Parathyroid adenoma (tissue), 2 donors: ENCODE data around the gene CLIC1.

Experiments used
- H2AFZ ChIP-seq: fragments of 300-600 bp; sonication (generic); one replicate; pipeline ENCODE4 v1.7.0; 2017; ENCODE audit warnings: antibody characterized with exemption, mild to moderate bottlenecking
- H3K27ac ChIP-seq: fragments of 300-600 bp; sonication (generic); one replicate; pipeline ENCODE4 v1.7.0; 2017
- H3K27me3 ChIP-seq: fragments of 300-600 bp; sonication (generic); one replicate; pipeline ENCODE4 v1.7.0; 2017; ENCODE audit warnings: low read length; ENCODE audit not compliant: control insufficient read depth, insufficient read depth
- H3K36me3 ChIP-seq: fragments of 300-600 bp; sonication (generic); one replicate; pipeline ENCODE4 v1.7.0; 2017; ENCODE audit warnings: low read length; ENCODE audit not compliant: control insufficient read depth, insufficient read depth
- H3K4me1 ChIP-seq: fragments of 300-600 bp; sonication (generic); one replicate; pipeline ENCODE4 v1.7.0; 2017; ENCODE audit warnings: control low read depth
- H3K4me2 ChIP-seq: fragments of 300-600 bp; sonication (generic); one replicate; pipeline ENCODE4 v1.7.0; 2017; ENCODE audit warnings: low read length
- H3K4me3 ChIP-seq: fragments of 300-600 bp; sonication (generic); one replicate; pipeline ENCODE4 v1.7.0; 2017; ENCODE audit warnings: low read depth, low read length
- H3K79me2 ChIP-seq: fragments of 300-600 bp; sonication (generic); one replicate; pipeline ENCODE4 v1.7.0; 2017; ENCODE audit warnings: control low read depth
- H3K9ac ChIP-seq: fragments of 300-600 bp; sonication (generic); one replicate; pipeline ENCODE4 v1.7.0; 2017; ENCODE audit warnings: mild to moderate bottlenecking
- H3K9me3 ChIP-seq: fragments of 300-600 bp; sonication (generic); one replicate; pipeline ENCODE4 v1.7.0; 2017; ENCODE audit warnings: low read length; ENCODE audit not compliant: control insufficient read depth
- TF ChIP-seq, protein P1 (sequence below): fragments of 300-600 bp; sonication (generic); IDR thresholded peaks from one replicate; pipeline ENCODE4 v1.7.0; 2017; ENCODE audit warnings: antibody characterized with exemption, mild to moderate bottlenecking
- donor health status: primary hyperparathyroidism.

The CLIC1 gene

DNA sequence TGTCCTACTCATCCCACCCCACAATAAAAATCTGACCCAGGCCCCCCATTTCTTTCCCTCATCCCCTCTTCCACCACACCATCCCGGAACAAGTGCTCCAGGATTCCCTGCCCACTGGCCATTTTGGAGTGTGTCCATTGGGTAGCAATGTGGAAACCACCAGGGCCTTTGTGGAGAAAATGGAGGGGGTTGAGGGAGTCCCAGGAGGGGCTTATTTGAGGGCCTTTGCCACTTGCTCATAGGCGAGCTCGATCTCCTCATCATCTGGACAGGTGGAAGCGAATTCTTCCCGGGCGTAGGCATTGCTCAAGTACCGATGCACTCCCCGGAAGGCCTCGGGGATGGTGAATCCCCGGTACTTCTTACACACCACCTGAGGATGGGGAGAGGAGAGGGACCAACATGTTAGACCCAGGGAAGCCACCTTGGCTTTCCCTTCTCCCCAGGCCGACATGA, 5.7 kb downstream of the CLIC1 start:
- Histone ChIP-seq H3K4me1 (peaks cover 5% of the 10 kb centered on the region), H3K36me3 (no peaks in the 10 kb centered on the region), H3K9me3 (no peaks in the 10 kb centered on the region), H3K27ac (no peak overlapping the region), H3K4me2 (no peak overlapping the region), H3K4me3 (no peak overlapping the region), H2AFZ (no peak overlapping the region), H3K27me3 (no peaks in the 10 kb centered on the region), H3K79me2 (no peaks in the 10 kb centered on the region), H3K9ac (no peak overlapping the region)
- TF ChIP-seq, protein P1, sequence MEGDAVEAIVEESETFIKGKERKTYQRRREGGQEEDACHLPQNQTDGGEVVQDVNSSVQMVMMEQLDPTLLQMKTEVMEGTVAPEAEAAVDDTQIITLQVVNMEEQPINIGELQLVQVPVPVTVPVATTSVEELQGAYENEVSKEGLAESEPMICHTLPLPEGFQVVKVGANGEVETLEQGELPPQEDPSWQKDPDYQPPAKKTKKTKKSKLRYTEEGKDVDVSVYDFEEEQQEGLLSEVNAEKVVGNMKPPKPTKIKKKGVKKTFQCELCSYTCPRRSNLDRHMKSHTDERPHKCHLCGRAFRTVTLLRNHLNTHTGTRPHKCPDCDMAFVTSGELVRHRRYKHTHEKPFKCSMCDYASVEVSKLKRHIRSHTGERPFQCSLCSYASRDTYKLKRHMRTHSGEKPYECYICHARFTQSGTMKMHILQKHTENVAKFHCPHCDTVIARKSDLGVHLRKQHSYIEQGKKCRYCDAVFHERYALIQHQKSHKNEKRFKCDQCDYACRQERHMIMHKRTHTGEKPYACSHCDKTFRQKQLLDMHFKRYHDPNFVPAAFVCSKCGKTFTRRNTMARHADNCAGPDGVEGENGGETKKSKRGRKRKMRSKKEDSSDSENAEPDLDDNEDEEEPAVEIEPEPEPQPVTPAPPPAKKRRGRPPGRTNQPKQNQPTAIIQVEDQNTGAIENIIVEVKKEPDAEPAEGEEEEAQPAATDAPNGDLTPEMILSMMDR, result no peak

DNA sequence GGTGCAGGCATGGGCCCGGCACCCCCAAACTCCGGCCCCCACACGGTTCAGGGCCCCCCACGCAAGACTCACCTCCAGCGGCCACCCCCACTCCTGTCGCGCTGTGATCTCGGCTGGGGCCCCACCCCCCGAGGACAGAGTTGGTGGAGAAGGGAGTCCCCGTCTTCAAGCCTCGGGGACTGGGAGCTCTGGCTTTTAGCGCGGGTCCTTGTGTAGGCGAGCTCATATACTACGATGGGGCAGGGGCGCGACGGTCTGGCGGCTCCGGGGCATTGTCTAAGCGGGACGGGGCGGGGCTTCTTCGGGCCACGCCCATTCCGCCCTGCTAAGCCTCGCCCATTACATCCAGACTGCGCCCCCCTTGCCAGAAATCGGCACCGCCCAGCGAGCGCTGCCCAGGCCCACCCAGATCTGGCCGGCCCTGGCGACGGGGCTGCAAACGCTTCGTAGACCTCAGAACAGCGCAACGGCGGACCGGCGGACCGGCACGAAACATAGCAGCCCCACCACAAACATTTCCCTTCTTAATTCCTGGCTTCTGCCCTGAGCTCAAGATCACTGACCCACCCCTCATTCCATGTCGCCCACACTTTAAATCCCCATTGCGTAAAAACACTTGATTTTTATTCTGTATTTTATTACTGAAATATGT, 6.2 kb downstream of the CLIC1 start:
- Histone ChIP-seq H3K79me2 (no peaks in the 10 kb centered on the region), H3K36me3 (no peaks in the 10 kb centered on the region), H3K9me3 (no peaks in the 10 kb centered on the region), H3K27ac (peak overlapping the region; percentile 61), H2AFZ (peak overlapping the region; percentile 70), H3K9ac (no peak overlapping the region), H3K4me2 (peak overlapping the region; percentile 98), H3K4me1 (peaks cover 5% of the 10 kb centered on the region), H3K4me3 (peak overlapping the region; percentile 94), H3K27me3 (no peaks in the 10 kb centered on the region)
- TF ChIP-seq, protein P1, result no peak

DNA sequence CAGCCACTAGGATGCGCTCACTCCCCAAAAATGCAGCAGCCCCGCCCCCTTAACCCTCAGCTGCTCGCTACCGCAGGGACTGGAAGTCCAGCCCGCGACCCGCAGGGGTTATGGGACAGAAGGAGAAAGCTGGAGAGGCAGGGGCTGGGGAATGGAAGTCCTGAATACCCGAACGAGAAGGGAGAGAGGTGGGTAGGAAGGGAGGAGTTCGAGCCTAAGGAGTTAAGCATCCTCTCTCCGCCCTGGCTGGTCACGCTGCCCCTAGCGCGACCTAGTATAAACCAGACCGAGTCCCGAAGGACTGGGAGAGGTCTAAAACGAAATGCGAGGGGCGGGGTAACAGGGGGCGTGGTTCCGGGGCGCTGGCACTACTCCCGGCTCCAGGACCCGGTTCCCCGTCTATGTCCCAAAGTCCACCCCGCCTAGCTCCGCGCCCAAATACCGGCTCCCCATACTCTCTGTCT, 6.8 kb downstream of the CLIC1 start:
- Histone ChIP-seq H3K79me2 (no peaks in the 10 kb centered on the region), H3K9ac (no peak overlapping the region), H3K27ac (peak overlapping the region; percentile 61), H3K4me1 (peaks cover 4% of the 10 kb centered on the region), H2AFZ (peak overlapping the region; percentile 70), H3K9me3 (no peaks in the 10 kb centered on the region), H3K4me2 (peak overlapping the region; percentile 98), H3K36me3 (no peaks in the 10 kb centered on the region), H3K27me3 (no peaks in the 10 kb centered on the region), H3K4me3 (peak overlapping the region; percentile 94)
- TF ChIP-seq, protein P1, result peak; percentile 83

DNA sequence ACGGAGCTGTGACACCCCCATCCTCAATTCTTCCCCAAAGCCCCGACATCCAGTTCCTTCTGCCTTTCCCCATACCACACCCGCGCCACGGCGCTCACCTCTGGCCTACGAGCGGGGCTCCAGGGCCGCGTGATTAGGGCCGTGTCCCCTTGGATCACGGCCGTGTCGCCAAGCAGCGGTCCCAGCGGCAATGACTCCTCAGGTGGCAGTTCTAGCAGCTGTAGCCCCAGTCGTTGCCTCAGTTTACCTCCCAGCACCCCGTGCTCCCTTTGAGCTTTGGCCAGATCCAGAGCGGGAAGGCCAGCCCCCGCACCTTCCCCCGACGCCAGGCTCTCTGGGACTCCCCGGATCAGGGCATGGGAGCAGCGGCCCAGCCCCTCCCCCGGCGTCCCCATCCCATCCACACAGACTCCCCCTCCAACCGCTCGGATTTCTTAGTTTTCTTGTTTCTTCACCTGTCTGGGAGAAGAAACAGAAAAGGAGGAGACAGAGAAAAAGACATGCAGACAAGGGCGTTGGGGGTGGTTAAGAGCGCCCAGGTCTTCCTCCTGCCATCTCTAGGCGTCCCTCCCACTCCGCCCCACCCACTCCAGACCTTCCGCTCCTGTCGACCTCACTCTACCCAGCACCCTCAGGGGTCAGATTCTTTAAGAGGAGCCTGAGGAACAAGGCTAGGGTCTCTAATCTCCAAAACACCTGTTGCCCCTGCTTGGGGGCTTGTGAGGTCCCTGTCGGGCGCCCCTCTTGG, 7.4 kb downstream of the CLIC1 start, which contains the start of gene DDAH2:
Gene DDAH2, minus strand, starts transcription at position 533 of the 748 bp plus-strand sequence. Its CDS starts 138 bp downstream, at position 395.
- H3K79me2 ChIP-seq, result no peaks in the 10 kb centered on the region
- no peaks in the 10 kb centered on the region for H3K36me3 ChIP-seq
- no peaks in the 10 kb centered on the region for H3K4me1 ChIP-seq
- peak within 1 kb of the TSS; percentile 94 for H3K4me3 ChIP-seq
- H3K27ac ChIP-seq, result peak within 1 kb of the TSS; percentile 61
- TF ChIP-seq, protein P1, result no peak
- H3K9me3 ChIP-seq, result no peaks in the 10 kb centered on the region
- peak within 1 kb of the TSS; percentile 98 for H3K4me2 ChIP-seq
- H3K27me3 ChIP-seq, result no peaks in the 10 kb centered on the region
- peak within 1 kb of the TSS; percentile 70 for H2AFZ ChIP-seq
- H3K9ac ChIP-seq, result no peak within 1 kb of the TSS
